Thyroid gland (tissue), 4 donors: ENCODE data around the gene CRAMP1.

Experiments used
- CTCF ChIP-seq, 6 experiments: fragments of 200-600 bp in 3 of 6; fragments of 450-650 bp in 3 of 6; sonication (generic) in 3 of 6; IDR thresholded peaks; one replicate each; pipeline ENCODE4 v1.5.1; 2016 to 2019; ENCODE audit warnings: antibody characterized with exemption in 6 of 6, mild to moderate bottlenecking in 2 of 6, inconsistent platforms in 1 of 6, moderate library complexity in 1 of 6
- POLR2A ChIP-seq, 2 donors: fragments of 450-650 bp; IDR thresholded peaks; one replicate each; pipeline ENCODE4 v1.6.1; 2017; ENCODE audit warnings: antibody characterized with exemption in 2 of 2, mild to moderate bottlenecking in 2 of 2, moderate library complexity in 1 of 2

- TF ChIP-seq POLR2A (IDR thresholded peaks at IDR 0.05) = no peak
- no peak for TF ChIP-seq CTCF (IDR thresholded peaks at IDR 0.05)
Observed at GRCh38 chr16:1643521-1643920, 31.4 kb downstream of the CRAMP1 start.
